ENCODE results near the gene MOCOS. TPM values are rescaled to one million over a fixed set of nuclear protein-coding genes. Genes with fewer than 3 reads are reported as not detected.
"Not testable (repeated sequence)": the region's sequence is repeated elsewhere in the genome, so short reads cannot be mapped to it uniquely, and the experiment has no call there.

Gene MOCOS
- total and polyA plus RNA-seq, 11 donors = 0.07 to 1.0 (median 0.26) TPM

DNA sequence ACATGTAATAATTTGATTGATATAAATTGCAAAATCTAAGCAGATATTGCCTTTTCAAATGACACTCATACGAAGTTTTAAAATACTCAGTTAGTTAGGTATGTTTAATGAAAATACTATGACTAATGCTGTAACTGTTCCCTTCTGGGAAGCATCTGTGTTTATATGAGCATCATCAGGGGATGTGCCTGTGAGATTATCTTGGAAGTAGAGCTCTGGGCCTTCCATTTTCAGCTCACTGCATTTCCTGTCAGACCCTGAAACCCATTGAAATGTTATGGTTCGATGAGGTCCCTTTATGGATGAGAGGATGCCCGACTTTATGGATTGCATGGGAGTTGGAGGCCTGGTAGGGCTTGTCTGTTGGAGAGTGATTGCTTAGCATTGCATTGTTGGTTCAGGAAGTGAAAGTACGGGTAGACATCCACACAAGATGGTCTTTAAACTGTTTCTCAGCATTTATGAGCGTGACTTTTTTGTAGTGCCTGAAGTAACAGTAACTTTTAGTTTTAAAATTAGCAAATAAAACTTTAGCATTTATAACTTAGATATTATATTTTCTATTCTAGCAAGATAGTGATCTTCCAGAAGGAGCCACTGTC is 28.9 kb upstream of the MOCOS start:
- peaks cover 0 to 100% (median 96%) of the 10 kb centered on the region in 9 donors for H3K36me3 ChIP-seq
- WGBS, 4 donors = 77 to 82% (median 79%) methylated on average over 5 of the region's 5 CpGs

DNA sequence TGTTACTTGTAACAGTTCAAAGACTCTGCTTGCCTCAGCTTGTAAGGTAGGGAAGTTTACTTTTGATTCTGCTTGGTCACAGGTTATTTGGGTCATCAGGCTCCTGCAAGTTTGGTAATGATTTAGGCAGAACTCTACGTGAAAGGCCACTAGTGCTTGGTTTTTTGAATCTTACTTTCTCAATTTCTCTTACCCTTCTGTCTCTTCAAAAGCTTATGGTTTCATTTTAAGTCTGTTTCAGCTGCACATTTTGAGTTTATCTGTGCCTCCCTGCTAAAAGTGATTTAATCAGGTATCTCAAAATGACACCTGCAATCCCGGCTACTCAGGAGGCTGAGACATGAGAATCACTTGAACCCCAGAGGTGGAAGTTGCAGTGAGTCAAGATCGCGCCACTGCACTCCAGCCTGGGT is 26.3 kb upstream of the MOCOS start:
- H3K9me3 ChIP-seq = no peaks in the 10 kb centered on the region
- no peak overlapping the region for H3K4me3 ChIP-seq
- no peaks in the 10 kb centered on the region for H3K4me1 ChIP-seq
- intact Hi-C loops (cut with DNase I) = no loop called here
- ATAC-seq (no peak), DNase-seq (no peak)
- 88 to 93% (median 91%) methylated on average over 4 of the region's 4 CpGs for WGBS, 4 donors
- H3K27ac ChIP-seq = no peak overlapping the region
- no peaks in the 10 kb centered on the region for H3K27me3 ChIP-seq
- H3K36me3 ChIP-seq = peaks cover 0 to 100% (median 94%) of the 10 kb centered on the region in 9 donors
- no peak for TF ChIP-seq POLR2A (IDR thresholded peaks at IDR 0.05)
- TF ChIP-seq CTCF (IDR thresholded peaks at IDR 0.05) = no peak

More for the DNA sequence above, 28.9 kb upstream of the MOCOS start:
- intact Hi-C loops (cut with DNase I) = no loop called here
- H3K9me3 ChIP-seq = no peaks in the 10 kb centered on the region
- H3K27ac ChIP-seq = no peak overlapping the region
- DNase-seq = no peak
- no peaks in the 10 kb centered on the region for H3K27me3 ChIP-seq
- H3K4me3 ChIP-seq = no peak overlapping the region
- ATAC-seq = no peak
- no peak for TF ChIP-seq POLR2A (IDR thresholded peaks at IDR 0.05)
- TF ChIP-seq CTCF (IDR thresholded peaks at IDR 0.05) = no peak
- H3K4me1 ChIP-seq = peaks cover 0 to 4% (median 0%) of the 10 kb centered on the region in 12 donors

DNA sequence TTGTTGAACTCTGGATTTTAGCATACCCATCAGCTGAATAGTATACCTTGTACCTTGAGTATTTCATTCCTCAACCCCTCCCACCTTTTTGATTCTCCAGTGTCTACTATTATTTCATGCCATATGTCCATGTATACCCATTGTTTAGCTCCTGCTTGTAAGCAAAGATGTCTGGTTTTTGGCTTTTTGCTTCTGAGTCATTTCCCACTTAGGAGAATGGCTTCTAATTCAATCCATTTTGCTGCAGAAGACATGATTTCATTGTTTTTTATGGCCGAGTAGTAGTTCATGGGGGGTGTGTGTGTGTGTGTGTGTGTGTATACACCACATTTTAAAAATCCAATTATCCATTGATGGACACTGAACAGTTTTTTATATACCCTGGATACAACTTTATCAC is 24.3 kb upstream of the MOCOS start:
- H3K27ac ChIP-seq = no peak overlapping the region
- no peak overlapping the region for H3K4me3 ChIP-seq
- no peaks in the 10 kb centered on the region for H3K9me3 ChIP-seq
- peaks cover 0 to 100% (median 94%) of the 10 kb centered on the region in 9 donors for H3K36me3 ChIP-seq
- ATAC-seq (no peak), DNase-seq (no peak)
- WGBS, 4 donors = 76 to 92% (median 89%) methylated on average over 1 of the region's 1 CpG
- intact Hi-C loops (cut with DNase I) = no loop called here
- no peak for TF ChIP-seq POLR2A (IDR thresholded peaks at IDR 0.05)
- no peak for TF ChIP-seq CTCF (IDR thresholded peaks at IDR 0.05)
- no peaks in the 10 kb centered on the region for H3K4me1 ChIP-seq
- H3K27me3 ChIP-seq = no peaks in the 10 kb centered on the region

- no peaks in the 10 kb centered on the region for H3K4me1 ChIP-seq
- DNase-seq (no peak), ATAC-seq (no peak)
- TF ChIP-seq POLR2A (IDR thresholded peaks at IDR 0.05) = no peak
- TF ChIP-seq CTCF (IDR thresholded peaks at IDR 0.05) = no peak
- intact Hi-C loops (cut with DNase I) = no loop called here
- H3K27me3 ChIP-seq = no peaks in the 10 kb centered on the region
- no peaks in the 10 kb centered on the region for H3K9me3 ChIP-seq
- H3K27ac ChIP-seq = no peak overlapping the region
- WGBS, 4 donors = 93 to 99% (median 98%) methylated on average over 3 of the region's 3 CpGs
- no peak overlapping the region for H3K4me3 ChIP-seq
- peaks cover 0 to 99% (median 93%) of the 10 kb centered on the region in 9 donors for H3K36me3 ChIP-seq
Observed at GRCh38 chr18:36167692-36168218, 19.5 kb upstream of the MOCOS start.

DNA sequence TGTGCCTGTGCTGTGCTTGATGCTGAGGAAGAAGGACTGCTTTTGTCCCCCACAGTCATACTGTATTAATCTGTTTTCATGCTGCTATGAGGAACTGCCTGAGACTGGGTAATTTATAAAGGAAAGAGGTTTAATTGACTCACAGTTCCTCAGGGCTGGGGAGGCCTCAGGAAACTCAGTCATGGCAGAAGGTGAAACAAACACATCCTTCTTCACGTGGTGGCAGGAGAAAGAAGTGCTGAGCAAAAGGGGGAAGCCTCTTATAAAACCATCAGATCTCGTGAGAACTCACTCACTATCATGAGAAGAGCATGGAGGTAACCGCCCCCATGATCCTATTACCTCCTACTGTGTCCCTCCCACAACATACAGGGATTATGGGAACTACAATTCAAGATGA is 19.0 kb upstream of the MOCOS start:
- ATAC-seq; H3K27ac ChIP-seq; H3K9me3 ChIP-seq; DNase-seq; H3K4me3 ChIP-seq; H3K4me1 ChIP-seq; H3K27me3 ChIP-seq; intact Hi-C loops (cut with DNase I): not testable (repeated sequence)
- WGBS, 4 donors = 88 to 95% (median 91%) methylated on average over 3 of the region's 3 CpGs
- peaks cover 0 to 100% (median 93%) of the 10 kb centered on the region in 9 donors for H3K36me3 ChIP-seq
